Upper lobe of left lung (tissue), 6 donors: ENCODE results near the gene INO80C. TPM values are rescaled to one million over a fixed set of nuclear protein-coding genes. Genes with fewer than 3 reads are reported as not detected.

ENCODE experiments used
- ATAC-seq, 2 donors: fragments of 200-7000 bp; cut with Tn5 transposase; one replicate each; pipeline ENCODE4 v1.9.1; 2022; ENCODE audit warnings: mild to moderate bottlenecking in 2 of 2, moderate library complexity in 2 of 2; ENCODE audit not compliant: low FRiP score in 2 of 2
- DNase-seq, 2 donors: peaks; one replicate each; pipeline ENCODE4 v3.0.0-alpha.2; 2019 to 2020
- H3K27ac ChIP-seq, 4 donors: fragments of 200-600 bp; sonication (generic); one replicate each; pipeline ENCODE4 v1.5.1; 2016 to 2019
- H3K27me3 ChIP-seq, 4 donors: fragments of 200-600 bp; sonication (generic); one replicate each; pipeline ENCODE4 v1.5.1; 2017 to 2019
- H3K36me3 ChIP-seq, 4 donors: fragments of 200-600 bp; sonication (generic); one replicate each; pipeline ENCODE4 v1.5.1; 2016 to 2019
- H3K4me1 ChIP-seq, 4 donors: fragments of 200-600 bp; sonication (generic); one replicate each; pipeline ENCODE4 v1.5.1; 2018 to 2019
- H3K4me3 ChIP-seq, 4 donors: fragments of 200-600 bp; sonication (generic); one replicate each; pipeline ENCODE4 v1.5.1; 2017 to 2019; ENCODE audit warnings: mild to moderate bottlenecking in 2 of 4, moderate library complexity in 1 of 4
- H3K9me3 ChIP-seq, 4 donors: fragments of 200-600 bp; sonication (generic); one replicate each; pipeline ENCODE4 v1.5.1; 2018 to 2019
- CTCF ChIP-seq, 6 experiments: fragments of 450-650 bp in 4 of 6; fragments of 200-600 bp in 2 of 6; sonication (generic) in 2 of 6; IDR thresholded peaks; one replicate each; pipeline ENCODE4 v1.5.1; 2016 to 2019; ENCODE audit warnings: antibody characterized with exemption in 6 of 6
- EP300 ChIP-seq, 4 donors: sonication (generic); formaldehyde crosslinking; IDR thresholded peaks; one replicate each; pipeline ENCODE4 v1.5.1; 2017; ENCODE audit warnings: antibody characterized with exemption in 4 of 4, control low read depth in 2 of 4
- POLR2A ChIP-seq, 4 donors: fragments of 450-650 bp; IDR thresholded peaks; one replicate each; pipeline ENCODE4 v1.5.1; 2016 to 2017; ENCODE audit warnings: antibody characterized with exemption in 4 of 4, mild to moderate bottlenecking in 2 of 4
- POLR2AphosphoS5 ChIP-seq, 2 donors: sonication (generic); formaldehyde crosslinking; IDR thresholded peaks; one replicate each; pipeline ENCODE4 v1.5.1; 2017; ENCODE audit warnings: antibody characterized with exemption in 2 of 2
- WGBS, 2 donors: methylation state at CpG; one replicate each; pipeline ENCODE4 v1.1.5; 2017 to 2018; 5-methylcytosine and 5-hydroxymethylcytosine counted together
- total RNA-seq, 6 donors: library from RNA; depleted of rRNA in 4 of 6; stranded (reverse); fragments of >200 nt in 4 of 6; gene quantifications; one replicate each; pipeline versions ENCODE4 v1.1.0 to v1.2.1, GENCODE V29; 2016 to 2021
- donor health status: DM: no; HTN: no; CAD: no; lungs with moderate emphysema.
- donor health status: DM: no; HTN: yes; CAD: no; lungs with severe emphysema.

INO80C gene
- total RNA-seq, 6 donors from 2014 or later = 8.7 to 87.0 (median 19.6) TPM

GRCh38 chr18:35459997-35460396 is 37.8 kb downstream of the INO80C start:
- no peak for DNase-seq
- no peaks in the 10 kb centered on the region for H3K9me3 ChIP-seq
- H3K4me3 ChIP-seq = no peak overlapping the region
- ATAC-seq = no peak
- H3K4me1 ChIP-seq = peaks cover 8 to 38% (median 17%) of the 10 kb centered on the region in 4 donors
- 58 to 94% methylated on average over 2 of the region's 2 CpGs for WGBS, 2 donors
- H3K27me3 ChIP-seq = no peaks in the 10 kb centered on the region
- H3K27ac ChIP-seq = peak overlapping the region in 2 of 4 donors; percentile 9 to 51
- no peaks in the 10 kb centered on the region for H3K36me3 ChIP-seq
- TF ChIP-seq POLR2A (IDR thresholded peaks at IDR 0.05) (no peak), EP300 (IDR thresholded peaks at IDR 0.05) (no peak), CTCF (IDR thresholded peaks at IDR 0.05) (no peak), POLR2AphosphoS5 (IDR thresholded peaks at IDR 0.05) (no peak)

- TF ChIP-seq CTCF (IDR thresholded peaks at IDR 0.05) = no peak
- TF ChIP-seq EP300 (IDR thresholded peaks at IDR 0.05) = peak in 2 of 4 donors; percentile 71 to 95
- peak; percentile 88 to 97 for TF ChIP-seq POLR2AphosphoS5 (IDR thresholded peaks at IDR 0.05)
- Histone ChIP-seq H3K4me1 (peaks cover 8 to 38% (median 17%) of the 10 kb centered on the region in 4 donors), H3K4me3 (no peak overlapping the region), H3K27ac (peak overlapping the region in 2 of 4 donors; percentile 24 to 51), H3K9me3 (no peaks in the 10 kb centered on the region), H3K36me3 (no peaks in the 10 kb centered on the region), H3K27me3 (no peaks in the 10 kb centered on the region)
- peak; percentile 64 to 73 for ATAC-seq
- 67 to 71% methylated on average over 4 of the region's 4 CpGs for WGBS, 2 donors
- peak in 1 of 2 donors; percentile 65 for DNase-seq
Measured at GRCh38 chr18:35458677-35459441, 38.9 kb downstream of the INO80C start.

GRCh38 chr18:35458271-35458670 is 39.5 kb downstream of the INO80C start:
- Histone ChIP-seq H3K27me3 (no peaks in the 10 kb centered on the region), H3K36me3 (no peaks in the 10 kb centered on the region), H3K9me3 (no peaks in the 10 kb centered on the region), H3K27ac (peak overlapping the region in 3 of 4 donors; percentile 6 to 50 (median 24)), H3K4me3 (no peak overlapping the region), H3K4me1 (peaks cover 8 to 38% (median 17%) of the 10 kb centered on the region in 4 donors)
- TF ChIP-seq POLR2A (IDR thresholded peaks at IDR 0.05) (no peak), EP300 (IDR thresholded peaks at IDR 0.05) (no peak), POLR2AphosphoS5 (IDR thresholded peaks at IDR 0.05) (no peak), CTCF (IDR thresholded peaks at IDR 0.05) (no peak)
- DNase-seq (no peak), ATAC-seq (no peak)
- WGBS, 2 donors = 31 to 38% methylated on average over 1 of the region's 1 CpG

GRCh38 chr18:35457140-35457704 is 40.5 kb downstream of the INO80C start:
- no peaks in the 10 kb centered on the region for H3K9me3 ChIP-seq
- ATAC-seq (no peak), DNase-seq (no peak)
- H3K4me1 ChIP-seq = peaks cover 8 to 31% (median 17%) of the 10 kb centered on the region in 4 donors
- no peaks in the 10 kb centered on the region for H3K27me3 ChIP-seq
- H3K4me3 ChIP-seq = no peak overlapping the region
- whole genome bisulfite sequencing, 2 donors = 68 to 75% methylated on average over 3 of the region's 3 CpGs
- no peak overlapping the region for H3K27ac ChIP-seq
- no peaks in the 10 kb centered on the region for H3K36me3 ChIP-seq
- TF ChIP-seq POLR2A (IDR thresholded peaks at IDR 0.05) (no peak), POLR2AphosphoS5 (IDR thresholded peaks at IDR 0.05) (no peak), EP300 (IDR thresholded peaks at IDR 0.05) (no peak), CTCF (IDR thresholded peaks at IDR 0.05) (no peak)
